WTC11 (cell line): Measurements from ENCODE around the gene HADHB. TPM values are rescaled to one million over a fixed set of nuclear protein-coding genes. Genes with fewer than 3 reads are reported as not detected.

Experiments
- ATAC-seq: fragments of 200-7000 bp; cut with Tn5 transposase; 2 replicates; pipeline ENCODE4 v1.10.0; 2021; ENCODE audit warnings: mild to moderate bottlenecking, moderate library complexity
- CTCF ChIA-PET: fragments of 300-600 bp; sonication (Branson Sonifier 250); formaldehyde crosslinking; loops from one replicate; lab custom pipeline; 2021; ENCODE audit warnings: antibody characterized with exemption; lab: Charles Lee
- POLR2A ChIA-PET: fragments of 350-600 bp; sonication (Branson Sonifier 250); formaldehyde crosslinking; loops from one replicate; lab custom pipeline; 2021; ENCODE audit warnings: antibody characterized with exemption; lab: Charles Lee
- DNase-seq: peaks from one replicate; pipeline ENCODE4 v3.0.0; 2021; ENCODE audit warnings: low spot score
- H3K27ac Mint-ChIP-seq: 2 replicates; pipeline ENCODE4 v1.8.0; 2021; ENCODE audit warnings: mixed read lengths
- H3K27me3 Mint-ChIP-seq: 2 replicates; pipeline ENCODE4 v1.8.0; 2021; ENCODE audit warnings: low read depth, mild to moderate bottlenecking, moderate library complexity, mixed read lengths
- H3K36me3 Mint-ChIP-seq: 2 replicates; pipeline ENCODE4 v1.8.0; 2021; ENCODE audit warnings: mixed read lengths
- H3K4me1 Mint-ChIP-seq: 2 replicates; pipeline ENCODE4 v1.8.0; 2022; ENCODE audit warnings: mixed read lengths
- H3K4me3 Mint-ChIP-seq: 2 replicates; pipeline ENCODE4 v1.8.0; 2021; ENCODE audit warnings: mild to moderate bottlenecking, moderate library complexity, mixed read lengths
- H3K9me3 Mint-ChIP-seq: 2 replicates; pipeline ENCODE4 v1.8.0; 2021; ENCODE audit warnings: mixed read lengths
- ESRRA ChIP-seq: sonication (generic); formaldehyde crosslinking; IDR thresholded peaks from 2 replicates; pipeline ENCODE4 v1.8.1; 2022; ENCODE audit warnings: mild to moderate bottlenecking, missing genetic modification reagents, borderline replicate concordance
- GABPB1 ChIP-seq: sonication (generic); formaldehyde crosslinking; IDR thresholded peaks from 2 replicates; pipeline ENCODE4 v1.8.1; 2023; ENCODE audit warnings: mild to moderate bottlenecking, missing genetic modification reagents
- GRHL2 ChIP-seq: fragments of 250-450 bp; sonication (Bioruptor Pico); IDR thresholded peaks from 2 replicates; pipeline ENCODE4 v1.8.0; 2022; ENCODE audit warnings: mild to moderate bottlenecking, moderate library complexity; ENCODE audit not compliant: insufficient replicate concordance, severe bottlenecking
- MYBL2 ChIP-seq: sonication (generic); formaldehyde crosslinking; IDR thresholded peaks from 2 replicates; pipeline ENCODE4 v1.8.1; 2023; ENCODE audit warnings: mild to moderate bottlenecking, moderate library complexity, missing genetic modification reagents
- NFATC4 ChIP-seq: fragments of 250-450 bp; sonication (Bioruptor Pico); IDR thresholded peaks from 2 replicates; pipeline ENCODE4 v1.9.0; 2021; ENCODE audit warnings: mild to moderate bottlenecking
- PRRX2 ChIP-seq: fragments of 250-450 bp; sonication (Bioruptor Pico); IDR thresholded peaks from 2 replicates; pipeline ENCODE4 v1.8.0; 2021; ENCODE audit warnings: mild to moderate bottlenecking
- TEAD1 ChIP-seq: sonication (generic); formaldehyde crosslinking; IDR thresholded peaks from 2 replicates; pipeline ENCODE4 v1.8.0; 2022; ENCODE audit warnings: mild to moderate bottlenecking, missing genetic modification reagents
- ZNF121 ChIP-seq: sonication (generic); formaldehyde crosslinking; IDR thresholded peaks from 2 replicates; pipeline ENCODE4 v1.8.0; 2023; ENCODE audit warnings: missing genetic modification reagents
- ZNF416 ChIP-seq: fragments of 250-450 bp; sonication (Bioruptor Pico); IDR thresholded peaks from 2 replicates; pipeline ENCODE4 v1.9.0; 2021; ENCODE audit warnings: mild to moderate bottlenecking, inconsistent platforms
- ZNF423 ChIP-seq: fragments of 250-450 bp; sonication (Bioruptor Pico); IDR thresholded peaks from 2 replicates; pipeline ENCODE4 v2.1.2; 2022; ENCODE audit warnings: mild to moderate bottlenecking, moderate library complexity
- total RNA-seq: library from RNA; stranded (reverse); gene quantifications from 3 replicates; pipeline ENCODE4 v1.2.3, GENCODE V29; 2021
- TF ChIP-seq, protein P1 (sequence below): sonication (generic); formaldehyde crosslinking; IDR thresholded peaks from 2 replicates; pipeline ENCODE4 v1.8.0; 2023; ENCODE audit warnings: missing genetic modification reagents, mild to moderate bottlenecking, borderline replicate concordance
- TF ChIP-seq, protein P2 (sequence below): sonication (generic); formaldehyde crosslinking; IDR thresholded peaks from 2 replicates; pipeline ENCODE4 v1.8.1; 2023; ENCODE audit warnings: mild to moderate bottlenecking, missing genetic modification reagents
- TF ChIP-seq, protein P3 (sequence below): sonication (generic); formaldehyde crosslinking; IDR thresholded peaks from 2 replicates; pipeline ENCODE4 v1.8.0; 2022; ENCODE audit warnings: mild to moderate bottlenecking, missing genetic modification reagents
- TF ChIP-seq, protein P4 (sequence below): fragments of 250-450 bp; sonication (Bioruptor Pico); conservative IDR thresholded peaks from 2 replicates; pipeline ENCODE4 v1.9.0; 2021; ENCODE audit warnings: mild to moderate bottlenecking
- TF ChIP-seq, protein P5 (sequence below): sonication (generic); formaldehyde crosslinking; IDR thresholded peaks from 2 replicates; pipeline ENCODE4 v1.8.1; 2023; ENCODE audit warnings: mild to moderate bottlenecking, missing genetic modification reagents, borderline replicate concordance
- TF ChIP-seq, protein P6 (sequence below): sonication (generic); formaldehyde crosslinking; IDR thresholded peaks from 2 replicates; pipeline ENCODE4 v1.8.0; 2023; ENCODE audit warnings: mild to moderate bottlenecking, missing genetic modification reagents

HADHB gene
- total RNA-seq, 1 experiment from 2014 or later = 60.7 TPM

DNA sequence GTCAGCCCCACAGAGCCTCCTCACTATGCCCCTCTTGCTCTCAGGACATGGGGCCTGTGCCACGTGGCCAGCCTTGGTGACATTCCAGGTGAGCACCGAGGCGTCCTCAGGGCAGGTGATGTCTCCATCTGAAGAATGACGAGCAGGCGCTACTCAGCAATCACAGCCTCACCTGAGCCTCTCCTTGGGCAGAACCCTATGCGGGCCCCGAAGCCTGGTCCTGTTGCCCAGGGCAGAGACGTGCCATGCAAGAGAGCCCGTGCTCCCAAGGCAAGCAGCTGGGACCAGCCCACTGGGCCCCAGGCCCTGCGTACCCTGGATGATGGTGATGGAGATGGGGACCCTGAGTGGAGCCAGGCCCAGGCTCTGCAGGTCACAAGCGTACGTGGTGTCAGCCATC is 68.7 kb downstream of the HADHB start (continued):
- TF ChIP-seq, protein P1, sequence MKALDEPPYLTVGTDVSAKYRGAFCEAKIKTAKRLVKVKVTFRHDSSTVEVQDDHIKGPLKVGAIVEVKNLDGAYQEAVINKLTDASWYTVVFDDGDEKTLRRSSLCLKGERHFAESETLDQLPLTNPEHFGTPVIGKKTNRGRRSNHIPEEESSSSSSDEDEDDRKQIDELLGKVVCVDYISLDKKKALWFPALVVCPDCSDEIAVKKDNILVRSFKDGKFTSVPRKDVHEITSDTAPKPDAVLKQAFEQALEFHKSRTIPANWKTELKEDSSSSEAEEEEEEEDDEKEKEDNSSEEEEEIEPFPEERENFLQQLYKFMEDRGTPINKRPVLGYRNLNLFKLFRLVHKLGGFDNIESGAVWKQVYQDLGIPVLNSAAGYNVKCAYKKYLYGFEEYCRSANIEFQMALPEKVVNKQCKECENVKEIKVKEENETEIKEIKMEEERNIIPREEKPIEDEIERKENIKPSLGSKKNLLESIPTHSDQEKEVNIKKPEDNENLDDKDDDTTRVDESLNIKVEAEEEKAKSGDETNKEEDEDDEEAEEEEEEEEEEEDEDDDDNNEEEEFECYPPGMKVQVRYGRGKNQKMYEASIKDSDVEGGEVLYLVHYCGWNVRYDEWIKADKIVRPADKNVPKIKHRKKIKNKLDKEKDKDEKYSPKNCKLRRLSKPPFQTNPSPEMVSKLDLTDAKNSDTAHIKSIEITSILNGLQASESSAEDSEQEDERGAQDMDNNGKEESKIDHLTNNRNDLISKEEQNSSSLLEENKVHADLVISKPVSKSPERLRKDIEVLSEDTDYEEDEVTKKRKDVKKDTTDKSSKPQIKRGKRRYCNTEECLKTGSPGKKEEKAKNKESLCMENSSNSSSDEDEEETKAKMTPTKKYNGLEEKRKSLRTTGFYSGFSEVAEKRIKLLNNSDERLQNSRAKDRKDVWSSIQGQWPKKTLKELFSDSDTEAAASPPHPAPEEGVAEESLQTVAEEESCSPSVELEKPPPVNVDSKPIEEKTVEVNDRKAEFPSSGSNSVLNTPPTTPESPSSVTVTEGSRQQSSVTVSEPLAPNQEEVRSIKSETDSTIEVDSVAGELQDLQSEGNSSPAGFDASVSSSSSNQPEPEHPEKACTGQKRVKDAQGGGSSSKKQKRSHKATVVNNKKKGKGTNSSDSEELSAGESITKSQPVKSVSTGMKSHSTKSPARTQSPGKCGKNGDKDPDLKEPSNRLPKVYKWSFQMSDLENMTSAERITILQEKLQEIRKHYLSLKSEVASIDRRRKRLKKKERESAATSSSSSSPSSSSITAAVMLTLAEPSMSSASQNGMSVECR (CRISPR knock-in tag) = no peak
- no peak for TF ChIP-seq GABPB1 (CRISPR knock-in tag)

DNA sequence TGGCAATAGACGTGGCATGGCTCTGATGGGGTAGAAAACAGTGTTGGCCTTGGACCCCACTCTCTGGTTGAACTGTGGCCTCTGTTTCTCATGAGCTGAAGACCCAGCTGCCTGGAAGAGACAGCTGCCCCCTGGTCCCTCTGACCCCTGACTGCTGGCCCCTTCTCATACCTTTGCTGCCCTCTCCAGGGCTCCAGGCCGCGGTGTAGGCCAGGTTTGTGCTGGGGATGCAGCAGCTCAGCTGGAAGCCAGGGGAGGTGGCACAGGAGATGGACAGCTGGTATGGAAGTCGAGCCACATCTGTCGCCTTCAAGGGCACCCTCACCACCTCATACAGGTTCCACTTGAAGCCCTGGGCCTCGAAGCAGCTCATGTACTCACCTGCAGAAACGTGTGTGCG is 69.5 kb downstream of the HADHB start:
- CTCF ChIA-PET = interaction anchor here (0.5 to 3.8 kb wide), 24 partner anchors 9 to 316 kb away, joined by 3 to 33 read pairs (median 4); partner anchors contain the start of genes HADHA and HADHB
- TF ChIP-seq ZNF416 = no peak
- TF ChIP-seq GRHL2 (CRISPR knock-in tag) = no peak
- TF ChIP-seq, all 79 proteins: peak for 0
- Mint-ChIP-seq H3K9me3 (no peaks in the 10 kb centered on the region), H3K4me3 (no peak overlapping the region), H3K36me3 (no peaks in the 10 kb centered on the region), H3K27ac (no peak overlapping the region), H3K4me1 (peaks cover 34% of the 10 kb centered on the region), H3K27me3 (no peaks in the 10 kb centered on the region)
- POLR2A ChIA-PET = interaction anchor here (0.6 kb wide), 1 partner anchor 502 kb away, joined by 4 read pairs; no protein-coding TSS in a partner anchor
- DNase-seq (peak; percentile 67), ATAC-seq (peak; percentile 72)

DNA sequence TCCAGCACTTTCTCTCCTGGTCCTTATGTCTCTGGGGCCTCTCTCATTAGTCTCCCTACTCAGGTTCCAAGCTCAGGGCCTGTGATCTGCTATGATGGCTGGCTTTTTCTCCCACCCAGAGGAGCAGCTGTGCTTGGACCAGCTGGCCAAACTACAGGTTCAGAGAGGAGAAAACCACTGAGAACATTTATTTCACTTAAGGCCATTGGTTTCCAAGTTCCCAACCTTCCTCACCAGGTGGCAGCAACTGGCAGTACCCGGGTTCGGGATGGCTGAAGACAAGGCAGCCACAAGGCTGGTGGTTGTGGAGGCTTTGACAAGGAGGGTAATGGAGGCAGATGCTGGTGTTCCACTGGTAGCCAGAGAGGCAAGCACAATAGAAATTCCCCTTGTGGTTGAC is 71.3 kb downstream of the HADHB start:
- POLR2A ChIA-PET = interaction anchor here (0.6 kb wide), 1 partner anchor 9 kb away, joined by 7 read pairs; no protein-coding TSS in a partner anchor
- H3K4me3 Mint-ChIP-seq = no peak overlapping the region
- ATAC-seq (peak; percentile 6; the same call in 1 of the 2 replicates), DNase-seq (no peak)
- peaks cover 37% of the 10 kb centered on the region for H3K4me1 Mint-ChIP-seq
- peak overlapping the region; percentile 60; the same call in 1 of the 2 replicates for H3K27ac Mint-ChIP-seq
- H3K36me3 Mint-ChIP-seq = no peaks in the 10 kb centered on the region
- no peaks in the 10 kb centered on the region for H3K27me3 Mint-ChIP-seq
- CTCF ChIA-PET = interaction anchor here (0.6 to 3.8 kb wide), 9 partner anchors 14 to 188 kb away, joined by 3 to 33 read pairs (median 4); partner anchors contain the start of genes HADHA, HADHB and SELENOI
- H3K9me3 Mint-ChIP-seq = no peaks in the 10 kb centered on the region
- no peak for TF ChIP-seq NFATC4 (CRISPR knock-in tag)
- no peak for TF ChIP-seq ZNF121 (CRISPR knock-in tag)
- TF ChIP-seq MYBL2 (CRISPR knock-in tag) = no peak
- TF ChIP-seq PRRX2 (CRISPR knock-in tag) = no peak
- no peak for TF ChIP-seq ESRRA (CRISPR knock-in tag)
- TF ChIP-seq, protein P2, sequence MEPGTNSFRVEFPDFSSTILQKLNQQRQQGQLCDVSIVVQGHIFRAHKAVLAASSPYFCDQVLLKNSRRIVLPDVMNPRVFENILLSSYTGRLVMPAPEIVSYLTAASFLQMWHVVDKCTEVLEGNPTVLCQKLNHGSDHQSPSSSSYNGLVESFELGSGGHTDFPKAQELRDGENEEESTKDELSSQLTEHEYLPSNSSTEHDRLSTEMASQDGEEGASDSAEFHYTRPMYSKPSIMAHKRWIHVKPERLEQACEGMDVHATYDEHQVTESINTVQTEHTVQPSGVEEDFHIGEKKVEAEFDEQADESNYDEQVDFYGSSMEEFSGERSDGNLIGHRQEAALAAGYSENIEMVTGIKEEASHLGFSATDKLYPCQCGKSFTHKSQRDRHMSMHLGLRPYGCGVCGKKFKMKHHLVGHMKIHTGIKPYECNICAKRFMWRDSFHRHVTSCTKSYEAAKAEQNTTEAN (CRISPR knock-in tag) = no peak
- TF ChIP-seq, protein P3, sequence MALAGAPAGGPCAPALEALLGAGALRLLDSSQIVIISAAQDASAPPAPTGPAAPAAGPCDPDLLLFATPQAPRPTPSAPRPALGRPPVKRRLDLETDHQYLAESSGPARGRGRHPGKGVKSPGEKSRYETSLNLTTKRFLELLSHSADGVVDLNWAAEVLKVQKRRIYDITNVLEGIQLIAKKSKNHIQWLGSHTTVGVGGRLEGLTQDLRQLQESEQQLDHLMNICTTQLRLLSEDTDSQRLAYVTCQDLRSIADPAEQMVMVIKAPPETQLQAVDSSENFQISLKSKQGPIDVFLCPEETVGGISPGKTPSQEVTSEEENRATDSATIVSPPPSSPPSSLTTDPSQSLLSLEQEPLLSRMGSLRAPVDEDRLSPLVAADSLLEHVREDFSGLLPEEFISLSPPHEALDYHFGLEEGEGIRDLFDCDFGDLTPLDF (CRISPR knock-in tag) = no peak
- TF ChIP-seq, protein P4, sequence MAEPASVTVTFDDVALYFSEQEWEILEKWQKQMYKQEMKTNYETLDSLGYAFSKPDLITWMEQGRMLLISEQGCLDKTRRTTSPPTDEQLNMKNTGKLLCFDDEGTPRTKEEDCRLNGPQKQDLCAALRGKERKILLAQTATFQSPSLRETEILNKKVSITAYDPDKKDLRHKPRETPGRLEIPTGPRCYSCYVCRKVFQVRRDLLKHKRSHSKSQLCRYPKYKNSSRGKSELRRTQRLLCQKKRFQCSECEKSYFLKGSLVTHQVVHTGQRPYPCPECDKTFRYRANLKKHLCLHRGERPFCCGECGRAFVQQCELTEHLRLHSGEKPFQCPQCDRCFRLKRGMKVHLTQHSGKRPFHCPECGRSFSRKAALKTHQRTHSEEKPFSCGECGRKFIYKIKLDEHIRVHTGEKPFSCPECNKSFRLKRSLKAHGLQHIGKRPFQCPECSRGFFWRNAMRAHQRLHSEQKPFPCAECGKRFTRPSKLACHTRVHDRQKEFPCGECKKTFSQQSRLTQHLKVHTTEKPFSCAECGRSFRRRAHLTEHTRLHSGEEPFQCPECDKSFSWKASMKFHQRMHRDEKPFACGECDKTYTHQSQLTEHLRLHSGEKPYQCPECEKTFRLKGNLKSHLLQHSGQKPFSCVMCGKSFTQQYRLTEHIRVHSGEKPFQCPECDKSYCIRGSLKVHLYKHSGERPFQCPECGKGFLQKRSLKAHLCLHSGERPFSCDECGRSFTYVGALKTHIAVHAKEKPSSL (CRISPR knock-in tag) = no peak
- no peak for TF ChIP-seq TEAD1 (CRISPR knock-in tag)
- no peak for TF ChIP-seq ZNF423 (CRISPR knock-in tag)
- TF ChIP-seq, protein P5, sequence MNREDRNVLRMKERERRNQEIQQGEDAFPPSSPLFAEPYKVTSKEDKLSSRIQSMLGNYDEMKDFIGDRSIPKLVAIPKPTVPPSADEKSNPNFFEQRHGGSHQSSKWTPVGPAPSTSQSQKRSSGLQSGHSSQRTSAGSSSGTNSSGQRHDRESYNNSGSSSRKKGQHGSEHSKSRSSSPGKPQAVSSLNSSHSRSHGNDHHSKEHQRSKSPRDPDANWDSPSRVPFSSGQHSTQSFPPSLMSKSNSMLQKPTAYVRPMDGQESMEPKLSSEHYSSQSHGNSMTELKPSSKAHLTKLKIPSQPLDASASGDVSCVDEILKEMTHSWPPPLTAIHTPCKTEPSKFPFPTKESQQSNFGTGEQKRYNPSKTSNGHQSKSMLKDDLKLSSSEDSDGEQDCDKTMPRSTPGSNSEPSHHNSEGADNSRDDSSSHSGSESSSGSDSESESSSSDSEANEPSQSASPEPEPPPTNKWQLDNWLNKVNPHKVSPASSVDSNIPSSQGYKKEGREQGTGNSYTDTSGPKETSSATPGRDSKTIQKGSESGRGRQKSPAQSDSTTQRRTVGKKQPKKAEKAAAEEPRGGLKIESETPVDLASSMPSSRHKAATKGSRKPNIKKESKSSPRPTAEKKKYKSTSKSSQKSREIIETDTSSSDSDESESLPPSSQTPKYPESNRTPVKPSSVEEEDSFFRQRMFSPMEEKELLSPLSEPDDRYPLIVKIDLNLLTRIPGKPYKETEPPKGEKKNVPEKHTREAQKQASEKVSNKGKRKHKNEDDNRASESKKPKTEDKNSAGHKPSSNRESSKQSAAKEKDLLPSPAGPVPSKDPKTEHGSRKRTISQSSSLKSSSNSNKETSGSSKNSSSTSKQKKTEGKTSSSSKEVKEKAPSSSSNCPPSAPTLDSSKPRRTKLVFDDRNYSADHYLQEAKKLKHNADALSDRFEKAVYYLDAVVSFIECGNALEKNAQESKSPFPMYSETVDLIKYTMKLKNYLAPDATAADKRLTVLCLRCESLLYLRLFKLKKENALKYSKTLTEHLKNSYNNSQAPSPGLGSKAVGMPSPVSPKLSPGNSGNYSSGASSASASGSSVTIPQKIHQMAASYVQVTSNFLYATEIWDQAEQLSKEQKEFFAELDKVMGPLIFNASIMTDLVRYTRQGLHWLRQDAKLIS (CRISPR knock-in tag) = no peak
- TF ChIP-seq, protein P6, sequence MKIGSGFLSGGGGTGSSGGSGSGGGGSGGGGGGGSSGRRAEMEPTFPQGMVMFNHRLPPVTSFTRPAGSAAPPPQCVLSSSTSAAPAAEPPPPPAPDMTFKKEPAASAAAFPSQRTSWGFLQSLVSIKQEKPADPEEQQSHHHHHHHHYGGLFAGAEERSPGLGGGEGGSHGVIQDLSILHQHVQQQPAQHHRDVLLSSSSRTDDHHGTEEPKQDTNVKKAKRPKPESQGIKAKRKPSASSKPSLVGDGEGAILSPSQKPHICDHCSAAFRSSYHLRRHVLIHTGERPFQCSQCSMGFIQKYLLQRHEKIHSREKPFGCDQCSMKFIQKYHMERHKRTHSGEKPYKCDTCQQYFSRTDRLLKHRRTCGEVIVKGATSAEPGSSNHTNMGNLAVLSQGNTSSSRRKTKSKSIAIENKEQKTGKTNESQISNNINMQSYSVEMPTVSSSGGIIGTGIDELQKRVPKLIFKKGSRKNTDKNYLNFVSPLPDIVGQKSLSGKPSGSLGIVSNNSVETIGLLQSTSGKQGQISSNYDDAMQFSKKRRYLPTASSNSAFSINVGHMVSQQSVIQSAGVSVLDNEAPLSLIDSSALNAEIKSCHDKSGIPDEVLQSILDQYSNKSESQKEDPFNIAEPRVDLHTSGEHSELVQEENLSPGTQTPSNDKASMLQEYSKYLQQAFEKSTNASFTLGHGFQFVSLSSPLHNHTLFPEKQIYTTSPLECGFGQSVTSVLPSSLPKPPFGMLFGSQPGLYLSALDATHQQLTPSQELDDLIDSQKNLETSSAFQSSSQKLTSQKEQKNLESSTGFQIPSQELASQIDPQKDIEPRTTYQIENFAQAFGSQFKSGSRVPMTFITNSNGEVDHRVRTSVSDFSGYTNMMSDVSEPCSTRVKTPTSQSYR (CRISPR knock-in tag) = no peak
